Bronchus fibroblast of lung (primary cell): ENCODE data around the gene SLX4IP. TPM values are rescaled to one million over a fixed set of nuclear protein-coding genes. Genes with fewer than 3 reads are reported as not detected.

ENCODE experiments used
- total RNA-seq: library from RNA; depleted of rRNA; stranded (reverse); fragments of >200 nt; gene quantifications from 2 replicates; pipeline ENCODE4 v1.2.3, GENCODE V29; 2015

Gene SLX4IP
- 3.0 and 3.4 TPM in 2 replicates for total RNA-seq

GRCh38 chr20:10434832-10435812 is at the start of gene SLX4IP:
TSS of gene SLX4IP (plus strand) at chr20:10435305. CDS start at chr20:10458205, 22,900 bp downstream.

GRCh38 chr20:10433623-10434466 is 1.3 kb upstream of the SLX4IP start, which contains the start of gene MKKS:
TSS of gene MKKS (minus strand) at chr20:10434222. CDS start at chr20:10413514, 20,708 bp downstream.

GRCh38 chr20:10673842-10674683 is 239.0 kb downstream of the SLX4IP start, which contains the start of gene JAG1:
TSS of gene JAG1 (minus strand) at chr20:10673999. CDS start at chr20:10673530, 469 bp downstream.

Other genes starting within 250 kb of the SLX4IP start
- gene SNAP25, start 216.5 kb upstream of the SLX4IP start, total RNA-seq: 5.1 and 6.1 TPM in 2 replicates
- 5.2 and 5.9 TPM in 2 replicates for gene MKKS, start 1.1 kb upstream of the SLX4IP start, total RNA-seq
- gene JAG1, start 238.7 kb downstream of the SLX4IP start, total RNA-seq: 3.9 TPM in 2 replicates